ENCODE results near the gene SVIL.
"Not testable (repeated sequence)": the region's sequence is repeated elsewhere in the genome, so short reads cannot be mapped to it uniquely, and the experiment has no call there.

Gene SVIL

GRCh38 chr10:29481906-29482440, 152.8 kb downstream of the SVIL start:
- DNase-seq = no peak

GRCh38 chr10:29479981-29480954, 154.5 kb downstream of the SVIL start:
- no peak for DNase-seq

GRCh38 chr10:29479081-29479925, 155.5 kb downstream of the SVIL start:
- no peak for DNase-seq

- DNase-seq = no peak
These were observed 161.2 kb downstream of the SVIL start for GRCh38 chr10:29473406-29474100.

- no peak for DNase-seq
These were observed 161.7 kb downstream of the SVIL start for GRCh38 chr10:29473087-29473356.

GRCh38 chr10:29472301-29473086, 162.3 kb downstream of the SVIL start:
- DNase-seq = no peak

- DNase-seq = no peak
These were observed 163.3 kb downstream of the SVIL start for GRCh38 chr10:29471544-29471859.

GRCh38 chr10:29470843-29471543, 163.8 kb downstream of the SVIL start:
- DNase-seq = no peak

- no peak for DNase-seq
These were observed 164.4 kb downstream of the SVIL start for GRCh38 chr10:29470355-29470705.

GRCh38 chr10:29469481-29470354, 165.1 kb downstream of the SVIL start:
- no peak for DNase-seq

GRCh38 chr10:29465384-29465783, 169.4 kb downstream of the SVIL start:
- DNase-seq = no peak

- not testable (repeated sequence) for DNase-seq
These were observed 170.1 kb downstream of the SVIL start for GRCh38 chr10:29464671-29465171.

- no peak for DNase-seq
These were observed 173.7 kb downstream of the SVIL start for GRCh38 chr10:29461042-29461441.

- not testable (repeated sequence) for DNase-seq
These were observed 176.6 kb downstream of the SVIL start for GRCh38 chr10:29458190-29458589.

GRCh38 chr10:29455095-29455494, 179.7 kb downstream of the SVIL start:
- DNase-seq = no peak

GRCh38 chr10:29454250-29454649, 180.5 kb downstream of the SVIL start:
- DNase-seq = no peak

- DNase-seq = no peak
These were observed 182.2 kb downstream of the SVIL start for GRCh38 chr10:29452546-29452945.

GRCh38 chr10:29451946-29452345, 182.8 kb downstream of the SVIL start:
- no peak for DNase-seq

- DNase-seq = no peak
These were observed 184.4 kb downstream of the SVIL start for GRCh38 chr10:29450405-29450804.

- not testable (repeated sequence) for DNase-seq
These were observed 185.8 kb downstream of the SVIL start for GRCh38 chr10:29448756-29449592.

Measured in NCI-H2171 (cell line).